NB4 (cell line): ENCODE measurements around the gene SLC25A15.
"Not testable (repeated sequence)": the region's sequence is repeated elsewhere in the genome, so short reads cannot be mapped to it uniquely, and the experiment has no call there.

Experiments
- CTCF ChIP-seq: IDR thresholded peaks from one replicate; pipeline ENCODE4 v1.5.1; 2012; ENCODE audit warnings: low read depth, low read length
- POLR2A ChIP-seq: IDR thresholded peaks from 2 replicates; pipeline ENCODE4 v1.6.1; 2011; ENCODE audit warnings: mild to moderate bottlenecking; ENCODE audit not compliant: insufficient read length; ENCODE audit errors: extremely low read depth

DNA sequence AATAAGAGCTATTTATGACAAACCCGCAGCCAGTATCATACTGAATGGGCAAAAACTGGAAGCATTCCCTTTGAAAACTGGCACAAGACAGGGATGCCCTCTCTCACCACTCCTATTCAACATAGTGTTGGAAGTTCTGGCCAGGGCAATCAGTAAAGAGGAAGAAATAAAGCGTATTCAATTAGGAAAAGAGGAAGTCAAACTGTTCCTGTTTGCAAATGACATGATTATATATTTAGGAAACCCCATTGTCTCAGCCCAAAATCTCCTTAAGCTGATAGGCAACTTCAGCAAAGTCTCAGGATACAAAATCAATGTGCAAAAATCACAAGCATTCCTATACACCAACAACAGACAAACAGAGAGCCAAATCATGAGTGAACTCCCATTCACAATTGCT, 50.3 kb downstream of the SLC25A15 start:
- TF ChIP-seq CTCF, POLR2A: not testable (repeated sequence)
